ENCODE data around the gene CCDC27.

CCDC27 gene

GRCh38 chr1:3750741-3751140, 1.5 kb upstream of the CCDC27 start:
- Histone ChIP-seq H3K9me3 (ENCODE audit: control insufficient read depth, insufficient read depth, low read length) (no peaks in the 10 kb centered on the region), H3K36me3 (ENCODE audit: control insufficient read depth, low read length) (no peaks in the 10 kb centered on the region), H3K79me2 (ENCODE audit: control insufficient read depth, low read length) (no peaks in the 10 kb centered on the region), H3K4me1 (ENCODE audit: control insufficient read depth, low read length) (peaks cover 10% of the 10 kb centered on the region; the same call in 1 of the 2 replicates), H3K27me3 (ENCODE audit: control insufficient read depth, low read length) (peaks cover 9% of the 10 kb centered on the region; the same call in 1 of the 2 replicates), H3K27ac (ENCODE audit: low read depth, low read length) (no peak overlapping the region), H3K4me3 (ENCODE audit: low read length) (no peak overlapping the region), H4K20me1 (ENCODE audit: control insufficient read depth, insufficient read depth, low read depth, low read length) (peaks cover 3% of the 10 kb centered on the region; the same call in 1 of the 2 replicates), H3K4me2 (ENCODE audit: low read length) (no peak overlapping the region), H3K9me2 (replicated peaks; ENCODE audit: control insufficient read depth, low read length) (no peaks in the 10 kb centered on the region), H3F3A (ENCODE audit: control insufficient read depth, insufficient read depth) (no peaks in the 10 kb centered on the region)
- no peak for TF ChIP-seq EZH2phosphoT487 (IDR thresholded peaks at IDR 0.05; ENCODE audit: borderline replicate concordance, low read length)

DNA sequence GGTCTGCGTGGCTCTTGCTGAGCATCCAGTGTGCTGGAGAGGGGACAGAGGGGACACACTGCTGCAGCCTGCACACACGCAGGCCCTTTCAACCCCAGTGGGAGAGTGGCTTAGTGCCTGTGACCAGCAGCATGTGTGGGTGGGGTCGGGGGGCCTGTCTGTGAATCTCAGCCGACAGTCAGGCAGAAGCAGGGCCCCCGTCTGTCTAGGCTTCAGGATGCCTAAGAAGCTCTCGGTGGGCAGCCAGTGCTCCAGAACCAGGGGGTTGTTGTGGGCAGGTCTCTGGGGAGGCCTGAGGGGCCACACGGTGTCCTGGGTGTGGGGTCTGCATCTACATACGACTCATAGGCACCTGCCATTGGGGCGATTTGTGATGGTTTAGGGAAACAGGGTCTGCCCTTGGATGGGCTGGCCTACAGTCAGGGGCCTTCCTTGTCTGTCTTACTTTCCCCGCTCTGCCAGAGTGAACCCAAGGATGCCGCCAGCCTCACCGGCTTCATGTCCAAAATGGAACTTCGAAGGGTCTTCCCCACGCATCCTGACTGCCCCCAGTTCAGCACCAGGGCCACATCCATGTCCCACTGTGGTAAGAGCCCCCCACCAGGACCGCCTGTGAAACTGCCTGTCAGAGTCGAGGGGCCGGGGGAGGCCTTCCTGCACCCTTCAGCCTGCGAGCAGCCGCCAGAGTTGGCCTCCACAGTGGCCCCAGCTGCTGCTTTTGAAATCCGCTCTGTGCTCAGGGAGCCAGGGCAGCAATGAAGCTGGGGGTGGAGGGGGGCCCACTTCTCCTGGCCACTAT, 1.6 kb downstream of the CCDC27 start:
- Histone ChIP-seq H3K79me2 (ENCODE audit: control insufficient read depth, low read length) (no peaks in the 10 kb centered on the region), H3F3A (ENCODE audit: control insufficient read depth, insufficient read depth) (no peaks in the 10 kb centered on the region), H3K4me1 (ENCODE audit: control insufficient read depth, low read length) (no peaks in the 10 kb centered on the region), H3K27ac (ENCODE audit: low read depth, low read length) (no peak overlapping the region), H3K27me3 (ENCODE audit: control insufficient read depth, low read length) (peaks cover 9% of the 10 kb centered on the region; the same call in 1 of the 2 replicates), H3K36me3 (ENCODE audit: control insufficient read depth, low read length) (no peaks in the 10 kb centered on the region), H4K20me1 (ENCODE audit: control insufficient read depth, insufficient read depth, low read depth, low read length) (no peaks in the 10 kb centered on the region), H3K9me2 (replicated peaks; ENCODE audit: control insufficient read depth, low read length) (no peaks in the 10 kb centered on the region), H3K4me3 (ENCODE audit: low read length) (no peak overlapping the region), H3K4me2 (ENCODE audit: low read length) (no peak overlapping the region), H3K9me3 (ENCODE audit: control insufficient read depth, insufficient read depth, low read length) (no peaks in the 10 kb centered on the region)
- TF ChIP-seq EZH2phosphoT487 (IDR thresholded peaks at IDR 0.05; ENCODE audit: borderline replicate concordance, low read length) (no peak), CTCF (IDR thresholded peaks at IDR 0.05; ENCODE audit: low read depth, low read length, poor library complexity, severe bottlenecking) (no peak)

DNA sequence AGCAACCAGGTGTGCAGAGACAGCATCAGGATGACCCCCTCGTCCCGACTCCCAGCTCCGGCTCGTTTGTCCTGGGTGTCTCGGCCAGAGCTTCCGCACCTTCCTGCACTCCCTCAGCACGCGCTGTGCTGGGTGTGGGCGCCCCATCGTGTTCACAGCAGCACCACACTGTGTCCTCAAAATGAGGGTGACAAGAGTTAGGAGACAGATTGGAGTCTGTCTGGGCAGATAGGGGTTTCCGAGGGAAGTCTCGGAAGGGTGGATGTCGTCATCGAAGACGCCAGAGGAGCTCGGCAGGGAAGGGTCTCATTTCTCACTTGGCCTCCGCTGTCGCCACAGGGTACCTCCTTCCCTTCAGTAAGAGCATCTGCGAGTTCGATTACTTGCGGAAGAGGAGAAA, 4.1 kb downstream of the CCDC27 start:
- no peaks in the 10 kb centered on the region for H3K79me2 ChIP-seq (ENCODE audit: control insufficient read depth, low read length)
- no peaks in the 10 kb centered on the region for H3F3A ChIP-seq (ENCODE audit: control insufficient read depth, insufficient read depth)
- TF ChIP-seq EZH2phosphoT487 (IDR thresholded peaks at IDR 0.05; ENCODE audit: borderline replicate concordance, low read length) = no peak
- no peak for TF ChIP-seq CTCF (IDR thresholded peaks at IDR 0.05; ENCODE audit: low read depth, low read length, poor library complexity, severe bottlenecking)
- no peaks in the 10 kb centered on the region for H3K9me3 ChIP-seq (ENCODE audit: control insufficient read depth, insufficient read depth, low read length)
- H3K27ac ChIP-seq (ENCODE audit: low read depth, low read length) = no peak overlapping the region
- H3K36me3 ChIP-seq (ENCODE audit: control insufficient read depth, low read length) = no peaks in the 10 kb centered on the region
- no peaks in the 10 kb centered on the region for H3K4me1 ChIP-seq (ENCODE audit: control insufficient read depth, low read length)
- H4K20me1 ChIP-seq (ENCODE audit: control insufficient read depth, insufficient read depth, low read depth, low read length) = no peaks in the 10 kb centered on the region
- no peak overlapping the region for H3K4me2 ChIP-seq (ENCODE audit: low read length)
- H3K9me2 ChIP-seq (replicated peaks; ENCODE audit: control insufficient read depth, low read length) = no peaks in the 10 kb centered on the region
- no peak overlapping the region for H3K4me3 ChIP-seq (ENCODE audit: low read length)
- H3K27me3 ChIP-seq (ENCODE audit: control insufficient read depth, low read length) = peaks cover 7% of the 10 kb centered on the region; the same call in 1 of the 2 replicates

- Histone ChIP-seq H3K27ac (ENCODE audit: low read depth, low read length) (no peak overlapping the region), H3K4me1 (ENCODE audit: control insufficient read depth, low read length) (no peaks in the 10 kb centered on the region), H3K4me3 (ENCODE audit: low read length) (no peak overlapping the region), H3K9me2 (replicated peaks; ENCODE audit: control insufficient read depth, low read length) (no peaks in the 10 kb centered on the region), H3K27me3 (ENCODE audit: control insufficient read depth, low read length) (peaks cover 7% of the 10 kb centered on the region; the same call in 1 of the 2 replicates), H3K79me2 (ENCODE audit: control insufficient read depth, low read length) (no peaks in the 10 kb centered on the region), H3K36me3 (ENCODE audit: control insufficient read depth, low read length) (no peaks in the 10 kb centered on the region), H4K20me1 (ENCODE audit: control insufficient read depth, insufficient read depth, low read depth, low read length) (no peaks in the 10 kb centered on the region), H3K9me3 (ENCODE audit: control insufficient read depth, insufficient read depth, low read length) (no peaks in the 10 kb centered on the region), H3K4me2 (ENCODE audit: low read length) (no peak overlapping the region), H3F3A (ENCODE audit: control insufficient read depth, insufficient read depth) (no peaks in the 10 kb centered on the region)
- TF ChIP-seq EZH2phosphoT487 (IDR thresholded peaks at IDR 0.05; ENCODE audit: borderline replicate concordance, low read length) (no peak), CTCF (IDR thresholded peaks at IDR 0.05; ENCODE audit: low read depth, low read length, poor library complexity, severe bottlenecking) (no peak)
Observed at GRCh38 chr1:3759164-3759563, 6.9 kb downstream of the CCDC27 start.

Measured in DOHH2 (cell line).